ENCODE data around the gene FBXW5.

DNA sequence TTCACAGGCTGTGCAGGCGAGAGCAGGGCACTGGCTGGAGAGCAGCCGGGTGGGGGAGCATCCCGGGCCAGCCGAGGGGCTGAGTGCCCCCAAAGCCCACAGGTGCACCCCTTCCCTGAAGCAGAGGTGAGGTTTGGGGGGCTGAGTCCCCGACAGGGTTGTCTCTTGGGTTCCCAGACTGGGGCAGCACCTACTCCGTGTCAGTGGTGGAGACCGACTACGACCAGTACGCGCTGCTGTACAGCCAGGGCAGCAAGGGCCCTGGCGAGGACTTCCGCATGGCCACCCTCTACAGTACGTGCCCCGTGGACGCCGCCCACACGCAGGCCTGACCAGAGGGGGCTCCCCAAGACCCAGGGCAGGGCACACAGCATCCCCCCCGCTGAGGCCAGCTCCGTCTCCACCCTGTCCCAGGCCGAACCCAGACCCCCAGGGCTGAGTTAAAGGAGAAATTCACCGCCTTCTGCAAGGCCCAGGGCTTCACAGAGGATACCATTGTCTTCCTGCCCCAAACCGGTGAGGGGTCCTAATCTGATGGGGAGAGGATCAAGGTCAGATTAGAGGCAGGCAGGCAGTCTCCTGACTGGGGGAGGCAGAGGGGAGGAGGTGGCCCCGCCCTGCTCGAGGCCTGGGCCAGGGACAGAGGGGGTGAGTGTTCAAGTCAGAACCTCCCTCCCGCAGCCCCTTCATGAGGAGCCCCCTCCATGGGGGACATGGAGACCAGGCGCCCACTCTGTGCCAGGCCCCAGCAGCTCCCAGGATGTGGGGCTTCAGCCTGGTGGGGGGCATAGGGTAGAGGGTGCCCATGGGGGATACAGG, 35.4 kb upstream of the FBXW5 start:
- TF ChIP-seq, protein P1, sequence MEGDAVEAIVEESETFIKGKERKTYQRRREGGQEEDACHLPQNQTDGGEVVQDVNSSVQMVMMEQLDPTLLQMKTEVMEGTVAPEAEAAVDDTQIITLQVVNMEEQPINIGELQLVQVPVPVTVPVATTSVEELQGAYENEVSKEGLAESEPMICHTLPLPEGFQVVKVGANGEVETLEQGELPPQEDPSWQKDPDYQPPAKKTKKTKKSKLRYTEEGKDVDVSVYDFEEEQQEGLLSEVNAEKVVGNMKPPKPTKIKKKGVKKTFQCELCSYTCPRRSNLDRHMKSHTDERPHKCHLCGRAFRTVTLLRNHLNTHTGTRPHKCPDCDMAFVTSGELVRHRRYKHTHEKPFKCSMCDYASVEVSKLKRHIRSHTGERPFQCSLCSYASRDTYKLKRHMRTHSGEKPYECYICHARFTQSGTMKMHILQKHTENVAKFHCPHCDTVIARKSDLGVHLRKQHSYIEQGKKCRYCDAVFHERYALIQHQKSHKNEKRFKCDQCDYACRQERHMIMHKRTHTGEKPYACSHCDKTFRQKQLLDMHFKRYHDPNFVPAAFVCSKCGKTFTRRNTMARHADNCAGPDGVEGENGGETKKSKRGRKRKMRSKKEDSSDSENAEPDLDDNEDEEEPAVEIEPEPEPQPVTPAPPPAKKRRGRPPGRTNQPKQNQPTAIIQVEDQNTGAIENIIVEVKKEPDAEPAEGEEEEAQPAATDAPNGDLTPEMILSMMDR (IDR thresholded peaks at IDR 0.05; ENCODE audit: low read depth, low read length), result no peak
- TF ChIP-seq EZH2phosphoT487 (IDR thresholded peaks at IDR 0.05; ENCODE audit: low read depth), result no peak
